ENCODE results near the gene GPR161.
"Not testable (repeated sequence)": the region's sequence is repeated elsewhere in the genome, so short reads cannot be mapped to it uniquely, and the experiment has no call there.

Gene GPR161

GRCh38 chr1:168136709-168137514 is at the start of gene GPR161:
TSS of gene GPR161 (minus strand) at chr1:168136930. CDS start at chr1:168104850, 32,080 bp downstream.
- no peak for DNase-seq

- DNase-seq, result not testable (repeated sequence)
Measured at GRCh38 chr1:168181063-168181720, 44.5 kb upstream of the GPR161 start.

- no peak for DNase-seq
Measured at GRCh38 chr1:168180148-168180524, 43.4 kb upstream of the GPR161 start.

GRCh38 chr1:168179438-168180147 is 42.9 kb upstream of the GPR161 start:
- DNase-seq, result no peak

- DNase-seq, result peak; percentile 86 to 92 (median 88)
Measured at GRCh38 chr1:168178638-168179437, 42.1 kb upstream of the GPR161 start, which contains the start of gene TIPRL. TSS of gene TIPRL (plus strand) at chr1:168178962. CDS start at chr1:168179078, 116 bp downstream.

GRCh38 chr1:168178227-168178637 is 41.5 kb upstream of the GPR161 start:
- DNase-seq, result no peak

- DNase-seq, result no peak
Measured at GRCh38 chr1:168172250-168172915, 35.7 kb upstream of the GPR161 start.

- DNase-seq, result no peak
Measured at GRCh38 chr1:168170564-168171508, 34.1 kb upstream of the GPR161 start.

- no peak for DNase-seq
Measured at GRCh38 chr1:168167806-168168205, 31.1 kb upstream of the GPR161 start.

GRCh38 chr1:168164771-168165170 is 28.0 kb upstream of the GPR161 start:
- no peak for DNase-seq

- no peak for DNase-seq
Measured at GRCh38 chr1:168163670-168164069, 26.9 kb upstream of the GPR161 start.

GRCh38 chr1:168161459-168161858 is 24.7 kb upstream of the GPR161 start:
- DNase-seq, result no peak

- DNase-seq, result no peak
Measured at GRCh38 chr1:168159979-168160378, 23.2 kb upstream of the GPR161 start.

GRCh38 chr1:168159251-168159650 is 22.5 kb upstream of the GPR161 start:
- no peak for DNase-seq

GRCh38 chr1:168157638-168158037 is 20.9 kb upstream of the GPR161 start:
- no peak for DNase-seq

- DNase-seq, result no peak
Measured at GRCh38 chr1:168155910-168156309, 19.2 kb upstream of the GPR161 start.

GRCh38 chr1:168154707-168155106 is 18.0 kb upstream of the GPR161 start:
- not testable (repeated sequence) for DNase-seq

GRCh38 chr1:168151935-168152334 is 15.2 kb upstream of the GPR161 start:
- DNase-seq, result no peak

- DNase-seq, result no peak
Measured at GRCh38 chr1:168150283-168150682, 13.6 kb upstream of the GPR161 start.

GRCh38 chr1:168148916-168149315 is 12.2 kb upstream of the GPR161 start:
- DNase-seq, result no peak

- no peak for DNase-seq
Measured at GRCh38 chr1:168146626-168147025, 9.9 kb upstream of the GPR161 start.

All from activated CD4-positive, CD25-positive, alpha-beta regulatory T cell (primary cell).